Urinary bladder (tissue), 4 donors: ENCODE data around the gene SLC7A6OS. TPM values are rescaled to one million over a fixed set of nuclear protein-coding genes. Genes with fewer than 3 reads are reported as not detected.
A peak's percentile ranks its signal among the peaks of the same experiment; 100 is the strongest.

ENCODE experiments used
- DNase-seq: peaks from one replicate; pipeline ENCODE4 v3.0.0-alpha.2; 2015; ENCODE audit errors: extremely low spot score
- H3K27ac ChIP-seq: one replicate; pipeline ENCODE4 v1.5.1; 2013; ENCODE audit warnings: low read depth, mild to moderate bottlenecking, moderate library complexity
- H3K36me3 ChIP-seq: one replicate; pipeline ENCODE4 v1.6.1; 2013; ENCODE audit warnings: mild to moderate bottlenecking, moderate library complexity; ENCODE audit not compliant: insufficient read depth
- H3K4me1 ChIP-seq: one replicate; pipeline ENCODE4 v1.6.1; 2013; ENCODE audit warnings: mild to moderate bottlenecking, moderate library complexity; ENCODE audit not compliant: insufficient read depth
- H3K4me3 ChIP-seq: one replicate; pipeline ENCODE4 v1.5.1; 2013; ENCODE audit warnings: low read depth, low read length
- WGBS: extraction: QIAGEN DNeasy Blood & Tissue Kit; methylation state at CpG from one replicate; pipeline ENCODE4 v1.1.7; 2013; 5-methylcytosine and 5-hydroxymethylcytosine counted together
- polyA plus RNA-seq: library from polyadenylated mRNA; stranded (reverse); fragments of 200-250 nt; gene quantifications from one replicate; pipeline ENCODE4 v1.2.3, GENCODE V29; 2013
- total RNA-seq: library from RNA; depleted of rRNA; stranded (reverse); fragments of >200 nt; gene quantifications from one replicate; pipeline ENCODE4 v1.2.3, GENCODE V29; 2014
- donor health status: healthy with polysubstance abuse.
- donor health status: healthy.

Gene SLC7A6OS
- total and polyA plus RNA-seq, 2 donors, result 9.8 to 15.0 TPM

DNA sequence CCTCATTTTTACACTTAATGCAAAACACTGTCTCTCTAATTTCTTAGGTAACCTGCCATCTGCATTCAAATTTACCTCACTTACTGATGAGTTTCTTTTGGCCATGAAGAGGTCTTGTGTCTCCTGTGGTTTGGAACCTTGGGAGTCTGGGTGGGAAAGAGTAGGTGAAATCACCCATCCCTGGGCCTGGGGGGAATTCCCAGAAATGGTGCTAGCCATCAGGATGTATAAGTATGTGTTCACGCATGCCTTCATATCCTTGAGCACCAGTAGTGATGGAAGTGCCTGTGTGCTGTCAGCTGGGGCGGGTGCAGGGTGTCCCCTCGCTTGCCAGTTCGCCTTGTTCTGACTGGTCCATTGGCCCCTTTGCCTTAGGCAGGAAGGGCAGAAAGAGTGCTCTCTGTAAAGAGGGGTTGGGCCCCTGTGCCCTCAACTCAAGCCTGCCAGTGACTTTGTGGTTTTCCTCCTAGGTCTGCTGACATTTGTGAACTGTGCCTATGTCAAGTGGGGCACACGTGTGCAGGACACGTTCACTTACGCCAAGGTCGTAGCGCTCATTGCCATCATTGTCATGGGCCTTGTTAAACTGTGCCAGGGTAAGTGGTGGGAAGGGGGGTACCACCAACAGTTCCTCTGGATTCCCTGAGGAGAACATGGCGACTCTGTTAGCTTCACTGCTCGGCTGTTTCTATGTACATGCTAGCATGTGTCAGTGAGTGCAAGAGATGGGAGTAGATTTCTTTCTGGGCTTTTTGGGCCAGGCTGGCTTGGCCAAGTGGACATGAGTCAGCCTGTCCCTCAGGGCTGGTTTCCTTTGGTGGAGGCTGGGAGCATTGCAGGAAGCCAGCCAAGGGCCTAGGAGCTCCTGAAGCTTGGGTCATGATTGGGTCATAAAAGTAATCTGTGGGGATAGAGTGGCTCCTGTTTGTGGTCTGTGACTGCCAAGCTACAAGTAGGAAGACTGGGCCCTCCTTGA lies 23.2 kb downstream of the SLC7A6OS start:
- H3K36me3 ChIP-seq, result no peaks in the 10 kb centered on the region
- no peak overlapping the region for H3K27ac ChIP-seq
- DNase-seq, result no peak
- 88% methylated on average over 11 of the region's 11 CpGs for WGBS
- H3K4me3 ChIP-seq, result no peak overlapping the region
- H3K4me1 ChIP-seq, result no peaks in the 10 kb centered on the region

DNA sequence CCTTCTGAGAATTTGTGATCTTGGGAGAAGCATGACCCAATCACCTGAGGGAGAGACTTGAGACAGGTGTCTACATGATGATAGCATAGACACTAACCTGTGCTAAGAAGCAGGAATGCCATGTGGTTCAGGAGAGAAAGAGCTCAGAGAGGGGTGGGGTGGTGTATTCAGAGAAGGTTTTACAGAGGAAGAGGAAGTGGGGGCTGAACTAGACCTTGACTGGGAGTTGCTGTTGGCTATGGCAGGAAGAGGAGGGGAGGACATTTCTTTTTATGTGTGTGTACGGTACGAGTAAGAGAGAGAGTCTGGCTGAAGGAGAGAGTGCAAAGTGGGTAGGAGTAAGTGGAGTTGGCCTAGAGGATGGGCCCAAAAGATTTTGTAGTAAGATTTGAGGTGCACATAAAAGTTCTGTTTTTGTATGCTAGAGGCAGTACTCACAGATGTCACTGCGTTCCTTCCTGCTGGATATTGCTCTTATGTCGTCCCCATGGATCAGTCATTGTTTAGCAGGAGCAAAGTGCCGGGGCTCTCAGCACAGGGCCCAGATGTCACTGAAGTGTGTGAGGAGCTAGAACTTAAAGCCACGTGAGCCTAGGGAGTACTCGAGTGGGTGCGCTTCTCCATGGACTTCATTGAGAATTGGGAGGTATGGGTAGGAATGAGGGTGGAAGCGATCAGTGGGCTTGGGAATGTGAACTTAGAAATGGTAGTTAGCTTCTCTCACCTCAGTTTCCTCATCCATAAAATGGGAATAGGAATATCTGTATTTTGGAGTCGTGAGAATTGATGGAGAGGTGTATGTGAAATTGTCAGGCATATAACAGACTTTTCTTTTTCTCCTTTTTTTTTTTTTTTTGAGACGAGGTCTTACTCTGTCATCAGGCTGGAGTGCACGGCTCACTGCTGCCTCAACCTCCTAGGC lies 24.3 kb downstream of the SLC7A6OS start:
- Histone ChIP-seq H3K4me1 (no peaks in the 10 kb centered on the region), H3K4me3 (no peak overlapping the region), H3K27ac (no peak overlapping the region), H3K36me3 (no peaks in the 10 kb centered on the region)
- 82% methylated on average over 12 of the region's 12 CpGs for WGBS
- DNase-seq, result no peak

DNA sequence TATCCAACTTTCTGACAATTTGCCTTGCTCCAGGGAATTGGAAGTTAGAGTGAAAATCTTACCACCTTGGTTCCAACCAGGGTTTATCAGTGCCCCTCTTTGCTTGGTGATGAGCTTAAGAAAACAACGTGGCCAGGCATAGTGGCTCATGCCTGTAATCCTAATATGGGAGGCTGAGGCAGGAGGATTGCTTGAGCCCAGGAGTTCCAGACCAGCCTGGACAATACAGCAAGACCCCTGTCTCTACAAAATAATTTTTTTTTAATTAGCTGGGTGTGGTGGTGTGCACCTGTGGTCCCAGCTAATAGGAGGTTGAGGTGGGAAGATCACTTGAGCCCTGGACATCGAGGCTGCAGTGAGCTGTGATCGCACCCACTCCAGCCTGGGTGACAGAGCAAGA lies 25.1 kb downstream of the SLC7A6OS start:
- WGBS, result 90% methylated on average over 3 of the region's 3 CpGs
- H3K36me3 ChIP-seq, result no peaks in the 10 kb centered on the region
- H3K4me1 ChIP-seq, result no peaks in the 10 kb centered on the region

DNA sequence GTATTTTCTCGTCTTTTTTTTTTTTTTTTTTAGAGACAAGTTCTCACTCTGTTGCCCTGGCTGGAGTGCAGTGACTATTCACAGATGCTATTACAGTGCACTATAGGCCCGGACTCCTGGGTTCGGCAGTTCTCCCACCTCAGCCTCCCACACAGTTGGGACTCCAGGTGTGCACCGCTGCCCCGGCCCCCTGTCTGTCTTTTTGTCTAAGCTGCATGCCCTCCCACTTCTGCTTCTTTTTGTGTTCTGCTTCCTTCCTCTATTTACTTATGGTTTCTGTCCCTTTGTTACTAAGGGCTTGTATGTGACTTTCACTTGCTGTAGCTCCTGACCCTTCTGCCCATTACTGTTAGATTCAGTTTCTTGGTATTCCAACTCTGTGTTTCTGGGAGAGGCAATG lies 25.9 kb downstream of the SLC7A6OS start:
- Histone ChIP-seq H3K4me1 (no peaks in the 10 kb centered on the region), H3K4me3 (no peak overlapping the region), H3K27ac (no peak overlapping the region), H3K36me3 (no peaks in the 10 kb centered on the region)
- no peak for DNase-seq
- WGBS, result 70% methylated on average over 5 of the region's 5 CpGs

More for the DNA sequence above, 25.1 kb downstream of the SLC7A6OS start:
- no peak overlapping the region for H3K4me3 ChIP-seq
- no peak overlapping the region for H3K27ac ChIP-seq
- DNase-seq, result no peak

DNA sequence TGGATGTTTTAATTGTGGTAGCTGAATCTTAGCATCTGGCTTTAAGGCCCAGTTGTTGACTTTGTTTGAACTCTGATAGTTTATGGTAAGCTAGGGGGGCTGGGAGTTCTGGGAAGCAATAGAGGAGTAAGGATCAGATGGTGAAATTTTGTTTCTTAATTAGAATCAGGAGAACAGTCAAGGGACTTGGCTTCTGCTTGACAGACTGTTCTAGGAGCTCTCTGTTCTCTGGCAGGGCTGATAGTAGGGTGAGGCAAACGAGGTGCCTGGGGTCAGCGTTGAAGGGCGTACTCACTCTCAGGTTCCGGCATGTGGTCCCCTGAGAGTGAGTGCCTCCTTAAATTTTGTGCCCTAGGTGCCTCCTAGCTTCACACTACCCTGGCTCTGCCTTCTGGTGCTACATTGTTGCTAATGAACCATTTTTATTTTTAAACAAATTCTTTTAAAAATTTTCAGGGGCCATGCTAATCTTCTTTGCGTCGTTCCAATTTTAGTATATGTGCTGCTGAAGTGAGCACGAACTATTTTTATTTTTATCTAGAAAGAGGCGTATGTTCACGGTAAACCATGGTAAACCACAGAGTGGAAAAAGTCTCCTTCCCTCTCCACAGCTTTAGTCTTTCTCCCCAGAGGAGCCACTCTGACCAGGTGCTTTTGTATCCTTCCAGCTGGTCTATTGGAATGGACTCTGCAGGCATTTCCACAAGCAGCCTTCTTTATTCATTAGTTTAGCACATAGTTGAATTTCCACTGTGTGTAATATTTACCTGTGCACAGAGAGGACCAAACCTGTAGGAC lies 26.7 kb downstream of the SLC7A6OS start:
- 77% methylated on average over 9 of the region's 9 CpGs for WGBS
- Histone ChIP-seq H3K27ac (no peak overlapping the region), H3K36me3 (no peaks in the 10 kb centered on the region)

DNA sequence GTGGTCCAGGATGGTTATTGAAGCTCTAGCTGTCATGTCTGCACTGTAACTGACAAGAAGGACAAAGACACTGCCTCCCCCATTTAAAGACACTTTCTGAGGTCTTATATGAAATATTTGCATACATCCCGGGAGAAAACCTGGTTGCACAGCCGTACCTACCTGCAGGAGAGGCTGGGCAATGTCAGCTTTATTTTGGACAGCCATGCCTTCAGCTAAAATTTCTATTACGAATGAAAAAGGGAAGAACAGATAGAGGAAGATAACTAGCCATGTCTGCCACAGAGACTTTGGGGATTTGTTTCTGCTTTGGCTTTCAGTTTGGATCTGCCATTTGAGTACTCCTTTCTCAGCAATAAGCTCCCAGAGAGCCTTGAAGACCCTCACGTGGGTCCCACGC lies 27.4 kb downstream of the SLC7A6OS start:
- DNase-seq, result no peak
- no peaks in the 10 kb centered on the region for H3K4me1 ChIP-seq
- whole genome bisulfite sequencing, result 76% methylated on average over 5 of the region's 5 CpGs
- no peak overlapping the region for H3K27ac ChIP-seq
- H3K36me3 ChIP-seq, result no peaks in the 10 kb centered on the region
- no peak overlapping the region for H3K4me3 ChIP-seq

More for the DNA sequence above, 26.7 kb downstream of the SLC7A6OS start:
- no peaks in the 10 kb centered on the region for H3K4me1 ChIP-seq
- DNase-seq, result no peak
- no peak overlapping the region for H3K4me3 ChIP-seq

DNA sequence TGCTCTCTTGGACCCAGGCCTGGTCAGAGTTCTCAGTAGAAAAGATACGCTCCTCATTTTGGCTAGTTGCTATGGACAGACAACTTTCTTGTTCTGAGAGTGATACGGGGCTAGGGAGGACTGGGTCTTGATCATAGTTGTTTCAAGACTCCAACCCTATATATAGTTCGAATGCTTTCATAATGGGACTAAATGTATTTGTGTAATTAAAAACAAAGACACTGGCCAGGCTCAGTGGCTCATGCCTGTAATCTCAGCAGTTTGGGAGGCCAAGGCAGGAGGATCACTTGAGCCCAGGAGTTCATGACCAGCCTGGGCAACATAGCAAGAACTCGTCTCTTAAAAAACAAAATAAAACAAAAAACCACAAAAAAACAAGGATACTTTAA lies 28.7 kb downstream of the SLC7A6OS start:
- H3K36me3 ChIP-seq, result no peaks in the 10 kb centered on the region
- no peak overlapping the region for H3K4me3 ChIP-seq
- no peaks in the 10 kb centered on the region for H3K4me1 ChIP-seq
- 88% methylated on average over 4 of the region's 4 CpGs for WGBS
- DNase-seq, result no peak
- H3K27ac ChIP-seq, result no peak overlapping the region

DNA sequence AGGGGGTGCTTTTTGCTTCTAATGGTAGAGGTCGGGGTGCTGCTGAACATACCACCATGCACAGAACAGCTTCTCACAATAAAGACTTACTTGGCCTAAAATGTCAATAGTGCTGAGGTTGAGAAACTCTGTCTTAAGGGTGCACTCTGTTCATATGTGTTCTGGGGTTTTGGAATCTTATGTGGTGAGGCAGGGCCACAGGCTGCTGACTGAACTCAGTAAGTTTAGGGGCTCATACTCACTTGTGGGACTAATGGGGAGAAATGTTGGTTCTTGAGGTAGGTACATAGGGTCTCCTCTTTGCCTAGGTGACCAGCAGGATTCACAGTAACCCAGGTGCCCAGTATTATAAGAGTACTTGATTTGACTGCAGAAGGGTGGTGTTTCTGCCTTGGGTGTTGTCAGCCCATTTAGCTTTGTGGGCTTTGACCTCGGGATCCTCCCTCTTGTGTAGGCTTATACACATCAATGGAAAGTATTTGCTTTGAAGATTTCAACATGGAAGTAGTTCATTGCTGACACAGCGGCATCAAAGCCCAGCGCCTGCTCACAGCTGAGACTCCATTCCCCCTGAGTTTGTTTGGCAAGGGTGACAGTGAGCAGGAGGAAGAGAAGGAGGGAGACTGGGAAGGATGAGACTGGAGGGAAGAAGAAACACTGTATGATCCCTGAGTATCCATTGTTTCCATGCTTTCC lies 29.2 kb downstream of the SLC7A6OS start:
- H3K36me3 ChIP-seq, result no peaks in the 10 kb centered on the region
- no peak for DNase-seq
- no peaks in the 10 kb centered on the region for H3K4me1 ChIP-seq
- no peak overlapping the region for H3K4me3 ChIP-seq
- WGBS, result 91% methylated on average over 4 of the region's 4 CpGs
- H3K27ac ChIP-seq, result no peak overlapping the region

DNA sequence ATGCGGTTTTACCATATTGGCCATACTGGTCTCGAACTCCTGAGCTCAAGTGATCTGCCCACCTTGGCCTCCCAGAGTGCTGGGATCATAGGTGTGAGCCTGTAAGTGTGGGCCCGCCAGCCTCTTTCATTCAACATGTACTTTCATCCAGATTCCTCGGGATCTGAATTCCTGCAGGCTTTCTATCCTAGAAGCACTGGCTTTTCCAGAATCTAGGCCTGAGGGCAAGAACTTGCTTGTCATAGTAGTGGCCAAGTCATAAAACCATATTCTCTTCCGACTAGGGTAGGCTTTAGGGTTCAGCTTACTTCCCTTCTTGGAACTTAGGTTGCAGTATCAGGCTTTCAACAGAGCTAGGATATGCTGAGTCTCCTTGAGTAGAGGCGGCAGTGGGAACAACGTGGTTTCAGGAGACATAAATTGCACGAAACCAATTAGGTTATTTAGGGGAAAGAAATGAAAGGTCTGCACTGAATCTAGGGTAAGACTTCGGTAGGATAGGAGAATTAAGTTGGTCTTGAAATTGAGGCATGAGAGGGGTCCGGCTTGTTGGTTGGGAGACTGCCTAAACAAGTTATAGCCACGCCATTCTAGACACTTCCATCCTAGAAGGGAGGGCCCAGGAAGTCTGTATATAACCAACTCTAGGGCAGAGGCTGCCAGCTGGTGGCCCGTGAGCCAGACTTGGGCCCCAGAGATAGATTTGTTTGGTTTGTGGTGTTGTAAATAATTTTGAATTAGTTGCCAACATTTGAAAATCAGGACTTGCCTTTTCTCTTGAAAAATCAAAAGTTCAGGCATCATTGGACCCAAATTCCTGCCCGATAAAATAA lies 30.8 kb downstream of the SLC7A6OS start:
- Histone ChIP-seq H3K36me3 (no peaks in the 10 kb centered on the region), H3K4me3 (no peak overlapping the region), H3K27ac (no peak overlapping the region), H3K4me1 (no peaks in the 10 kb centered on the region)
- WGBS, result 90% methylated on average over 13 of the region's 13 CpGs
- no peak for DNase-seq

DNA sequence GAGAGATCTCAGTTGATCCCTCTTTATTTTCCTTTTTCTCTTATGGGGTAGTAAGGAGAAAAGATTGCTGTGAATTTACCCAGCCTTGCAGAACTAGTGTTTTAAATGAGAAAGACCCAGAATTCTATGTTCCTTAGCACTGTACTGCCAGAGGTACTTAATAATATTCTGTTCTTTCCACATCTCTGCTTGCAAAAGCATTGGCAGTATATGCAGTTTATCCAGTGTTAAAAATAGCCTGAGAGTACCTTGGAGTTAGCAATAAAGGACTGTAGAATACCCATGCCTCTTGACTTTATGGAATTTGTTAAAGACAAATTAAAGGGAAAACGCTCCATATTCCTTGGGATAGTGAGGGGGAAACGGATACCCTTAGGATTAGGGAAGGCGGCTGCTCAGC lies 34.5 kb downstream of the SLC7A6OS start:
- Histone ChIP-seq H3K36me3 (no peaks in the 10 kb centered on the region), H3K27ac (no peak overlapping the region), H3K4me1 (no peaks in the 10 kb centered on the region), H3K4me3 (no peak overlapping the region)
- no peak for DNase-seq
- 59% methylated on average over 3 of the region's 3 CpGs for WGBS

DNA sequence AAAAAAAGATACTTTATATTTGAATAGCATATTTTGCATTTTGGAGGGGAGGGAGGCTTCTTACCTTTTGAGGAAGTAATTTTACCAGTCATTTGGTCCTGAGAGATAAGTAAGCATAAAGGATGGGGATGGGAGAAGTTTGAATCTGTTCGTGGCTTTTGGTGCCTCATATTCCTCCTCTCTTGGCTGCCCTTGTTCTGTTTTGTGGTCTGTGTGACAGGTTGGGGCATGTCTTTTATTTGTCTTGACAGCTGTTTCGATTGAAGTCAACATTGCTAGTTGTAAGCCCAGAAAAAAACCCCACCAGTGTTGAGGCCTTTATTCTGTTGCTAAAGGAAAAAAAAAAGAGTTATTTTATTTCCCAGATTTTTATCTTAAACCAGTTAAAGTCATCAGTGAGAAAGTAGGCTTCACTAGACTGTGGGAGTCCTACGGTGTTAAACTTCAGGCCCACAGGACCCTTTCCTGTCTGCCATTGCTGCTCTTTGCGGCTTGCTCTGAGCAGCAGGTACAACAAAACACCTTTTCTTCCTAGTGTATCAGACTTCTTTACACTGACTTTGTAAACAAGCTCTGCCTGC lies 35.0 kb downstream of the SLC7A6OS start:
- 55% methylated on average over 4 of the region's 4 CpGs for WGBS
- no peaks in the 10 kb centered on the region for H3K36me3 ChIP-seq

DNA sequence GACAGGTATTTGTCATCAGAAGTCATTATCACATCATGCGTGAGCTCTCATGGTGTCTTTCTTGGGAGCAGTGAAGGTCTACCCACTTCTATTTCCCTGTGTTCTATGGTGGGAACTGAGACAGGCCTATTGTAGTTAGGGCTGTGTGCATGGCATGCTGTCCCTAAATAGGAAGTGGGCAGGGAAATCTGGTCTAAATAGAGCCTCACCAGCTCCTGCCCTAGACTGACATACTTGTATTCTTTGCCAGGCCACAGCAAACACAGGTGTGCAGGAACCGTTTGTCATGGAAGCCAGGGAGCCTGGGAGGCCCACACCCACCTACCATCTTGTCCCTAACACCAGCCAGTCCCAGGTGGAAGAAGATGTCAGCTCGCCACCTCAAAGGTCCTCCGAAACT lies 36.3 kb downstream of the SLC7A6OS start:
- H3K4me1 ChIP-seq, result no peaks in the 10 kb centered on the region
- DNase-seq, result no peak
- H3K27ac ChIP-seq, result no peak overlapping the region
- 92% methylated on average over 4 of the region's 4 CpGs for WGBS
- H3K36me3 ChIP-seq, result no peaks in the 10 kb centered on the region
- no peak overlapping the region for H3K4me3 ChIP-seq

More for the DNA sequence above, 35.0 kb downstream of the SLC7A6OS start:
- peak; percentile 66 for DNase-seq
- Histone ChIP-seq H3K27ac (no peak overlapping the region), H3K4me1 (no peaks in the 10 kb centered on the region), H3K4me3 (no peak overlapping the region)
